MCF 10A (cell line): ENCODE measurements around the gene RDH12. TPM values are rescaled to one million over a fixed set of nuclear protein-coding genes. Genes with fewer than 3 reads are reported as not detected.

ENCODE experiments used
- BruUV-seq: library from RNA; stranded (reverse); fragments of 400-500 nt; replicated peaks from 2 replicates; lab custom pipeline; 2021; lab: Mats Ljungman, UMichigan
- CTCF ChIA-PET: fragments of 300-600 bp; sonication (Branson Sonifier 250); formaldehyde crosslinking; extraction: SDS; loops from one replicate; lab custom pipeline; 2021; ENCODE audit warnings: antibody characterized with exemption, inconsistent platforms; lab: Yijun Ruan, JAX
- POLR2A ChIA-PET: fragments of 300-600, 350-650 bp; sonication (Branson Sonifier 250); formaldehyde crosslinking; extraction: SDS; loops from one replicate; lab custom pipeline; 2020; ENCODE audit warnings: antibody characterized with exemption, inconsistent platforms; lab: Yijun Ruan, JAX
- DNase-seq: peaks from one replicate; pipeline ENCODE4 v3.0.0-alpha.2; 2018; ENCODE audit not compliant: unreplicated experiment
- H3K27ac Mint-ChIP-seq: one replicate; pipeline ENCODE4 v1.8.0; 2022; ENCODE audit warnings: mild to moderate bottlenecking, low read depth, mixed read lengths; ENCODE audit not compliant: unreplicated experiment
- H3K27me3 Mint-ChIP-seq: one replicate; pipeline ENCODE4 v1.8.0; 2022; ENCODE audit warnings: mixed read lengths; ENCODE audit not compliant: insufficient read depth, unreplicated experiment
- H3K36me3 Mint-ChIP-seq: one replicate; pipeline ENCODE4 v1.8.0; 2022; ENCODE audit warnings: mild to moderate bottlenecking, moderate library complexity, mixed read lengths; ENCODE audit not compliant: insufficient read depth, unreplicated experiment
- H3K4me1 Mint-ChIP-seq: one replicate; pipeline ENCODE4 v1.8.0; 2022; ENCODE audit warnings: mixed read lengths; ENCODE audit not compliant: insufficient read depth, unreplicated experiment
- H3K4me3 Mint-ChIP-seq: one replicate; pipeline ENCODE4 v1.8.0; 2022; ENCODE audit warnings: mild to moderate bottlenecking, moderate library complexity, mixed read lengths; ENCODE audit not compliant: unreplicated experiment
- H3K9me3 Mint-ChIP-seq: one replicate; pipeline ENCODE4 v1.8.0; 2022; ENCODE audit warnings: mixed read lengths; ENCODE audit not compliant: unreplicated experiment
- intact Hi-C: fragments of 100-400 bp; cut with micrococcal nuclease; formaldehyde crosslinking; loops from 2 replicates; pipeline ENCODE4 v1.14.1; 2022
- total RNA-seq: library from RNA; stranded (reverse); gene quantifications from 2 replicates; pipeline ENCODE4 v1.2.3, GENCODE V29; 2022
- TF ChIP-seq, protein P1 (sequence below): fragments of 200-600 bp; IDR thresholded peaks from one replicate; pipeline ENCODE4 v1.8.0; 2022; ENCODE audit warnings: antibody characterized with exemption, mild to moderate bottlenecking; ENCODE audit not compliant: unreplicated experiment

Gene RDH12
- total RNA-seq, 1 experiment from 2014 or later: not detected

DNA sequence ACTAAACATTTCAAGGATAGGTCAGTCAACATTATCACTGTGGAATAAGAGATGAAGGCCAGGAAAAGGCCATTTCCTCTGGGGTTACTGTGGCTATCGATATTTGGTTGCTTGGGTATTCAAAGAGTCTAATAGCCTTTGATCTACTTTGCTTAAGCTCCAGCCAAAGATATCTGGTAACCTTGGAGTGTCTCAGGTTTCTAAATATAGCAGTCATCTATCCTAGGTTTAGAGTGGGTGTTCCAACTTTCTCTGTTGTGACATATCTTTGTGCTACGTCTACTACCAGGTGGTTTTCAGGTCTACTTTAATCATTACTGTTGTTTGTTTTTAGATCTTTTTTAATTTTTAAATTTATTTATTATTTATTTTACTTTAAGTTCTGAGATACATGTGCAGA lies 42.4 kb downstream of the RDH12 start:
- no peak for DNase-seq
- H3K36me3 Mint-ChIP-seq: peaks cover 7% of the 10 kb centered on the region
- BruUV-seq: no TSS peak
- peaks cover 13% of the 10 kb centered on the region for H3K27me3 Mint-ChIP-seq
- peaks cover 7% of the 10 kb centered on the region for H3K4me1 Mint-ChIP-seq
- POLR2A ChIA-PET: interaction anchor here (1.0 kb wide), 1 partner anchor 11 kb away, joined by 3 read pairs; no protein-coding TSS in a partner anchor
- no peak overlapping the region for H3K4me3 Mint-ChIP-seq
- CTCF ChIA-PET: interaction anchor here (1.1 kb wide), 1 partner anchor 33 kb away, joined by 3 read pairs; no protein-coding TSS in a partner anchor
- intact Hi-C loops: no loop called here
- no peak overlapping the region for H3K27ac Mint-ChIP-seq
- TF ChIP-seq, protein P1, sequence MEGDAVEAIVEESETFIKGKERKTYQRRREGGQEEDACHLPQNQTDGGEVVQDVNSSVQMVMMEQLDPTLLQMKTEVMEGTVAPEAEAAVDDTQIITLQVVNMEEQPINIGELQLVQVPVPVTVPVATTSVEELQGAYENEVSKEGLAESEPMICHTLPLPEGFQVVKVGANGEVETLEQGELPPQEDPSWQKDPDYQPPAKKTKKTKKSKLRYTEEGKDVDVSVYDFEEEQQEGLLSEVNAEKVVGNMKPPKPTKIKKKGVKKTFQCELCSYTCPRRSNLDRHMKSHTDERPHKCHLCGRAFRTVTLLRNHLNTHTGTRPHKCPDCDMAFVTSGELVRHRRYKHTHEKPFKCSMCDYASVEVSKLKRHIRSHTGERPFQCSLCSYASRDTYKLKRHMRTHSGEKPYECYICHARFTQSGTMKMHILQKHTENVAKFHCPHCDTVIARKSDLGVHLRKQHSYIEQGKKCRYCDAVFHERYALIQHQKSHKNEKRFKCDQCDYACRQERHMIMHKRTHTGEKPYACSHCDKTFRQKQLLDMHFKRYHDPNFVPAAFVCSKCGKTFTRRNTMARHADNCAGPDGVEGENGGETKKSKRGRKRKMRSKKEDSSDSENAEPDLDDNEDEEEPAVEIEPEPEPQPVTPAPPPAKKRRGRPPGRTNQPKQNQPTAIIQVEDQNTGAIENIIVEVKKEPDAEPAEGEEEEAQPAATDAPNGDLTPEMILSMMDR: no peak
- H3K9me3 Mint-ChIP-seq: no peaks in the 10 kb centered on the region

DNA sequence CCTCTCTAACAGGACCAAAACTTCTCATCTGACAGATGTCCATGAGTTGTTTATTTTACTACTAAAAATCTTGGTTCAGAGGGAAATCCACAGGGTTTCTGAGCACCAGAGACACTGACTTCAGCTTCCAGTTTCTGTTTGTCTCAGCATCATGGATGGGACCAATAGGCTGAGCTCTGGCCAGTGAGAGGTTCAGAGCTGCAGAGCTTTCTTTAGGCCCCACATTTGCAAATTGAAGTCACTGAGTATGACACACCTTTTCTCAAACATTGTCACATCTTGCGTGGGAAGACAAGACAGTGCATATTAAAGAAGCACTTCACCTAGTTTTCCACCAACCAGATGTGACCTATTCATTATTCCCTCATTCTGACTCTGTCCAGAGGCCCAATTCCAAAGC lies 45.2 kb downstream of the RDH12 start:
- Mint-ChIP-seq H3K27me3 (peaks cover 10% of the 10 kb centered on the region), H3K9me3 (no peaks in the 10 kb centered on the region), H3K36me3 (peaks cover 23% of the 10 kb centered on the region), H3K27ac (no peak overlapping the region), H3K4me1 (no peaks in the 10 kb centered on the region), H3K4me3 (no peak overlapping the region)
- DNase-seq: no peak
- TF ChIP-seq, protein P1: no peak
- intact Hi-C loops: no loop called here
- ChIA-PET POLR2A (no interaction called here), CTCF (no interaction called here)
- BruUV-seq: no TSS peak

GRCh38 chr14:67748312-67748711 lies 46.6 kb downstream of the RDH12 start:
- DNase-seq: no peak
- Mint-ChIP-seq H3K27ac (no peak overlapping the region), H3K9me3 (no peaks in the 10 kb centered on the region), H3K4me3 (no peak overlapping the region), H3K27me3 (no peaks in the 10 kb centered on the region), H3K4me1 (no peaks in the 10 kb centered on the region), H3K36me3 (peaks cover 30% of the 10 kb centered on the region)
- ChIA-PET CTCF (interaction anchor here (1.0 kb wide), 1 partner anchor 1388 kb away, joined by 3 read pairs; no protein-coding TSS in a partner anchor), POLR2A (no interaction called here)
- BruUV-seq: no TSS peak
- intact Hi-C loops: no loop called here
- TF ChIP-seq, protein P1: no peak

DNA sequence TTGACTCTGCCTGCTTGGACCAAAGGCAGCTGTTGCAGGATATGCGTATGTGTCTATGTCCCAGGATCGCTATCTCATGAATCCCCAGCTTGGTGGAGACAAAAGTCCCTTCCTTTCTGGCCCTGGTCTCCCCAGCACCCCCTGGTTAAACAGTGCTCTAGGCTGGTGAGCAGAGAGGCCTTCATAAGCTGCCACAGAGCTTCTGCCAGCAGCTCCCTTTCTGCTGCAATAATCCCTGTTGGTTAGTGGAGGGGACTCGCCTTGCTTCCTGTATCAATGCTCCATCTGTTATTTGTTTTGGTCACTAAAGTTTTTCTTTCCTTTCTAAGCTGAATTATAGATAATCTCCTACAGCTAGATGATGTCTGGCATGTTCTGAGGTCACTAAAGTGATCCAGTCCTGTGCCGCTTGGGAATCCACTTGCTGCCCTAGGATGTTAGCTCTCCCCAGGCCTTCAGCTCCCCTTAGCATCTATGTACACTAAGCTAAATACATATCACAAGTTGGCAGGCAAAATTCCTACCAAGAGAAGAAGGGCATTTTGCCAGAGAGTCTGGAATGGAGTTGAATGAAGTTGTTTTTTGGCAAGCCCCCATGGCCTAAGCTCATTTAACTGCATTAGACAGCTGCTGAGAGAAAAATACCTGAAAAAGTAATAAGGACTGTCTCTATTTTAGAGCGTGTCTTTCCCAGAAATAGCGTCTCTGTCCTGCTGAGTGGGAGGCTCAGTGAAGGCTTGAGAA lies 47.8 kb downstream of the RDH12 start:
- H3K27ac Mint-ChIP-seq: no peak overlapping the region
- no TSS peak for BruUV-seq
- DNase-seq: no peak
- ChIA-PET CTCF (interaction anchor here (1.0 to 1.3 kb wide), 2 partner anchors 11 to 1390 kb away, joined by 3 to 4 read pairs; no protein-coding TSS in a partner anchor), POLR2A (no interaction called here)
- TF ChIP-seq, protein P1: no peak
- H3K9me3 Mint-ChIP-seq: no peaks in the 10 kb centered on the region
- no peaks in the 10 kb centered on the region for H3K27me3 Mint-ChIP-seq
- no peak overlapping the region for H3K4me3 Mint-ChIP-seq
- H3K4me1 Mint-ChIP-seq: no peaks in the 10 kb centered on the region
- peaks cover 37% of the 10 kb centered on the region for H3K36me3 Mint-ChIP-seq
- intact Hi-C loops: no loop called here
